Occipital lobe (tissue), 2 donors: Measurements from ENCODE around the gene GSG1L2. TPM values are rescaled to one million over a fixed set of nuclear protein-coding genes. Genes with fewer than 3 reads are reported as not detected.

Experiments
- DNase-seq: peaks from one replicate; lab custom pipeline; 2025; lab: John Stamatoyannopoulos, UW
- total RNA-seq: library from RNA; depleted of rRNA; stranded (reverse); fragments of >200 nt; gene quantifications from one replicate; pipeline ENCODE4 v1.2.3, GENCODE V29; 2014

Gene GSG1L2
- total RNA-seq = not detected

DNA sequence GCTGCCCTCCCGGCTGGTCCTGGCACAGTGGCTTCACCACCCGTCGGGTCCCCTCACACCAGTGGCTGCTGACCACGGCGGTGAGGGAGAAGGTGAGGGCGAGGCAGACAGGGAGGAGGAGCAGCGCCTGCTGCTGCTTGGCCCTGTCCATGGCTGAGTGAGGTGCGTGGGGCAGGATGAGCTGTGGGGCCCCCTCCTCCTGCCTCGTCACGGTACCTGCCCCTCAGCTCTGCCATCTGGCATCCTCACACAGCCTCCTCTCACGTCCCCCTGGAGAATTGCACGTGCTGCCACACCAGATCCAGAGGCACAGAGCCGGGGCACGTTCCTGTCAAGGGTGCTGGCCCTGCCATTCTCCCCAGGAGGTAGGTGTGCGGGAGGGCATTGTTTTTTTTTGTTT, at the start of gene GSG1L2:
TSS of gene GSG1L2 (minus strand) at position 159 of the 400 bp plus-strand sequence. CDS start at position 151, 8 bp downstream.
- DNase-seq = no peak

DNA sequence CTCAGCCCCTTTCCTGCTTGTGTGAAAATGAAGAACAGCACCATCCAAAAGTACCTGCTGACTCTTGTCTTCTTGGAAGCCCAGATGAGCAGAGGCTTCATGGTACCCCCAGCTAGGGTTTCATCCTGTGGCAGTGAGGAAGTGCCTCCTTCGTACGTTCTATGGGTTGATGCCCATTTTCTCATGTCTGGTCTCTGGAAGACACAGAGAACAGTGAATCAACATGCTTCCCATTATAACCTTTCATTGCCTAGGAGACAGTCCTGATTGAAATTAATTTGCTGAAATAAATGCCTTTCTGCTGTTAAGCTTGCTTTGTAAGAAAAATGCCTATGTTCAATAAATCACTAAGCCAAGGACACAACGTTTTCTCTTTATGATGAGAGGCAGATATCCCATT, 46.7 kb upstream of the GSG1L2 start:
- DNase-seq = no peak

DNA sequence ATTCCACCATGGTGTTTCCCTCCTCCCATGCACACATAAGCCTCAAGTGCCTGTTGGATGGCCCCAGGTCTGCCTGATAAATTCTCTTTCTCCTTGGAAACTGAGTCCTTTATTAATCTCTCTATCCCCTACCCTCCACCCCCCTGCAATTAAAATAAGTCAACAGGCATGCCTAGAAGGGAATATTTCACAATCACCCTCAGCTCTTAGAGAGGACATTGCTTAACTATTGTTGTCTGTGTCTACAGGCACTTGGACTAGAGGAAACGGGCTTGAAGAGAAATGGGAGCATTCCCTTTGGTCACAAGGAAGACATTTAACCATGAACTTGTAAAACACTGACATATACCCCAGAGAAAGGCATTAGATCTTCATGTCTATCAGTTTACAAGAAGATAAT, 43.7 kb upstream of the GSG1L2 start:
- DNase-seq = no peak

DNA sequence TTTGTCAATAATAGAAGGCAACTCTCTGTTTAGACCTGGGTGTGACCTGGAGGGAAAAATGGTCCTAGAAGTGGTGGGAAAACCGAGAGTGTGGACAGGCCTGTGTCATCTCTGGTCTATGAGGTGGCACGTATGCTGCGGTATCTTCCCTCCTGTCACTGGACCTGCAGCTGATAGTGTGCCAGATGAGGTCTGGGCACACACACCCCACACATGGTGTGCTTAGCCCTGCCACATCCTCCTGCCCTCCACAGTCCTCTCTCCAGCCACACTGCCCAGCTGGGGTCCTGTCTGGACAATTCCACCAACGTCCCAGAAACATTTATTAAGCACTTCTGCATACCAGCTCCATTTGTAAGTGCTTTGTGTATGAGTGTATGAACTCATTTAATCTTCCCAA, 41.1 kb upstream of the GSG1L2 start:
- DNase-seq = no peak

DNA sequence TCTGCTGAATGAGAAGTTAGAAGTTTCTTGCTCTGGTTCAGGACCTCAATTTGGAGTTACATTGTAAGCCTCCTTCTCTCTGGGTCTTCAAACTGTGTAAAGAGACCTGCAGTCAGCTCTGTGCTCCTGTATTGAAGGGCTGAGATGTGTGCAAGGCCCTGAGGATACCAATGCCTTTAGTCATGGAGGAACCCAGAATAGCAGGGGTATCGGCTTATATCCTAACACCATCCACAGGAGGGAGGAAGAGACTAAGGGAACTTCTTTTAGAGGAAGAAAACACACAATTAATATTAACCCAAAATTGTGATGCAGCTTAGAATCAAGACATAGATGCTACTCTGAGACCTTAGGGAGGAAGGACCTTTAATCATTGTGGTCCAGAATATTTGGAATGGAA, 40.3 kb upstream of the GSG1L2 start:
- DNase-seq = no peak

DNA sequence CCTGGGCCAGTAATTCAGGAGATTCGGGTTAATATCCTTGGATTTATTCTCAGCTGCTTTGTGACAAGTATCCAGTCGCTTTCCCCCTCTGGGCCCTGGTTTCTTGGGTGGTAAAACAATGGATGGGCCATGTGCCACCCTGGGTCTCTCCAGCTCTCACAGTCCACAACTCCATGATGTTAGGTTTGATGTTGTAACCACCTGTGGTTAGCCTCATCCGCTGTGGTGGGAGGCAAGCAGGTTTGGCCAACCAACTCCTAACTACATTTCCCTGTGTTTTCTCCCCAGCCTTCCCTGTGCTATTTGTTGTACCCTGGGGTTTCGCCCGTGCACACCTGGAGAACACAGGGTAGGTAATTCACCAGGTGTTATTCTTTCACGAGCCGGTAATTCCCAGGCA, 39.0 kb upstream of the GSG1L2 start:
- no peak for DNase-seq

DNA sequence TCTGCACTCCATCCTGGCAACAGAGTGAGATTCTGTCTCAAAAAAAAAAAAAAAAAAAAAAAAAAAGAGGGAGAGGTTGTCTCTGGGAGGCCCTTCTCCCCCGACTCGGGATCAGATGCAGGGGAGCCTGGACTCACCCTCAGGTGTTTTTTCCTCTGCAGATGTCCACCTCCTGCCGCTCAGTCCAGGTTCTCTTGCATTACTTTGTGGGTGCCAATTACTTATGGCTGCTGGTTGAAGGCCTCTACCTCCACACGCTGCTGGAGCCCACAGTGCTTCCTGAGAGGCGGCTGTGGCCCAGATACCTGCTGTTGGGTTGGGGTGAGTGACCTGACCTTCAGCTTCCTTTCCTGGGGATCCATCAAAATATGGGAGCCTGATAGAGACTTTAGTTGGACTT, 37.9 kb upstream of the GSG1L2 start:
- no peak for DNase-seq

DNA sequence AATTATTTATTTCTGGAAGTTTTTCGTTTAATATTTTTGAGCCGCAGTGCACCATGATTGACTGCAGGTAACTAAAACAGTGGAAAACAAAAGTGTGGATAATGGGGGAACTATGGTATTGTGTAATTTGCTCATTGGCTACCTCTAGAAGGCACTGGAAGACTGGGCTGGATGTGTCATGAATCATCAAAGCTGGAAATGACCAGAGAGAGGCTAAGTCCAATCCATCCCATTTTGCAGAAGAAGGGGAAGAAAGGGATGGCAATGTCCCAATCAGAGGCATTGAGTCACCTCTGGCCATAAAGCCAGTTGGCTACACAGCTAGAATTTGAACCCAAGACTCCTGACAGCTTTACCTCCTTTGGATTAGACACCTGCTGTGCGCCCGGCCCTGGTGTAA, 33.2 kb upstream of the GSG1L2 start:
- no peak for DNase-seq

DNA sequence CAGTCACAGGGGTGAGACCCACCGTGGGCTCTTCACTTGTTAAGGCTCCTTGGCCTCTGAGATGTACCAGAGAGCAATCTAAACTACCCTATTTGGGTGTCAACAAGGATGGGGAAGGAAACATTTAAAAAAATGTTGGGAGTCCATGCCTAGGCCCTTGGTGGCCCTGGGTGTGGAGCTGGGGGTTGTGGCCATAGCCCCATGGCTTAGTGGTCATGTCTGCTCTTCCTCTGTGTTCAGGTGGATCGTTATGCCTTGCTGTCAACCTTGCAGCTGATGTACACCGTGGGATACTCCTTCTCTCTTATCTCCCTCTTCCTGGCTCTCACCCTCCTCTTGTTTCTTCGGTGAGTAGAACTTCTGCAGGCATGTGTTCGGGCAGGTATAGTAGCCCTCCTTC, 32.4 kb upstream of the GSG1L2 start:
- DNase-seq = no peak

DNA sequence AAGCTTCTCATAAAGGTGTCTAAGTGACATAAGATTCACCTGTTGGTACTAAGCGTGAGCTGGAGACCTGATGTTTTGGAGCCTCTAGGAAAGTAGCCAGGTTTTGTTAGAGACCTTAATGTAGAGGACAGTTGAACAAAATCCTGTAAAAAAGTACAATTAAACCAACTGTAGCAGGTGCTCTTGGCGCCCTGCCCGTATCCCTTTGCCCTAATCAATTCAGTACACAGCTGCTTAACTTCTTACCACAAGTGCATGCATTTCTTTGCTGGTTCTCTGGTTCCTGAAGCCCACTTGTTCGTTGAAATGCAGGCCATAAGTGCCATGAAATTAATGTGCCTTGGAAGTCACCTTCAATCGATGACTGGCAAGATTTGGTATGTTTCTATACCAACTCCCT, 28.3 kb upstream of the GSG1L2 start:
- no peak for DNase-seq

DNA sequence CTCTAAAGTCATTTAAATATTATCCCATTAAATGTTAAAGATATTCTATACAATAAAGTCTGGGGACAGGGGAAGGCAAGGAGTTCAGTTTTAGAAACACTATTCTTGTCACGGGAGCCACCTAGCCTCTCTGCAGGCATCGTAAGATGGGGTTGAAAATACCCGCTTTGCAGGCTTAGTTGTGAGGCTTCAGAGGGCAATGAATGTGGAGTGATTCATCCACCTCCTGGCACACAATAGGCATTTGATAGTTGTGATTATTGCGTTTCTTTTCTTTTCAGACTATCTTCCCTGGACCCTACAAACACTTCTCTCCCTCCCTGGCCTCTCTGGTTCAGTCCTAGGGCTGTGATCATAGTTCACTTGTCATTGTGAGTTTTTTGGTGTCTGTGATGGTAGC, 23.4 kb upstream of the GSG1L2 start:
- DNase-seq = no peak

DNA sequence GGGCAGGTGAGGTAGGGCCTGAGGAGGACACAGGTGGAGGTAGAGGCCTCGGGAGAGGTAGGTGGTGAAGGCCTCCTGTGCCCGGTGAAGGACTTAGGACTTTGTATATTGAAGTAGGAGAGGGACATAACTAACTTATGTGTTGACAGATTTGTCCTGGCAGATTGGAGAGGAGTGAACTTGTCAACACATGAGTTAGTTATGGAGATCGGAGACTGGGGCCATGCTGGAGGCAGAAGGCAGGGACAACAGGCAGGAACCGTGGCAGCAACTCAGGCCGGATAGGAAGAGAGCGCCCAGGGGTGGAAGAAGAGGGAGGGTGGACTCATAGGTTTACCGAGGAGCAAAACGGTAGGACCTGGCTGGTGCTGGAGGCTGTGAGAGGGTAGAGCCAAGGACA, 22.3 kb upstream of the GSG1L2 start:
- no peak for DNase-seq

DNA sequence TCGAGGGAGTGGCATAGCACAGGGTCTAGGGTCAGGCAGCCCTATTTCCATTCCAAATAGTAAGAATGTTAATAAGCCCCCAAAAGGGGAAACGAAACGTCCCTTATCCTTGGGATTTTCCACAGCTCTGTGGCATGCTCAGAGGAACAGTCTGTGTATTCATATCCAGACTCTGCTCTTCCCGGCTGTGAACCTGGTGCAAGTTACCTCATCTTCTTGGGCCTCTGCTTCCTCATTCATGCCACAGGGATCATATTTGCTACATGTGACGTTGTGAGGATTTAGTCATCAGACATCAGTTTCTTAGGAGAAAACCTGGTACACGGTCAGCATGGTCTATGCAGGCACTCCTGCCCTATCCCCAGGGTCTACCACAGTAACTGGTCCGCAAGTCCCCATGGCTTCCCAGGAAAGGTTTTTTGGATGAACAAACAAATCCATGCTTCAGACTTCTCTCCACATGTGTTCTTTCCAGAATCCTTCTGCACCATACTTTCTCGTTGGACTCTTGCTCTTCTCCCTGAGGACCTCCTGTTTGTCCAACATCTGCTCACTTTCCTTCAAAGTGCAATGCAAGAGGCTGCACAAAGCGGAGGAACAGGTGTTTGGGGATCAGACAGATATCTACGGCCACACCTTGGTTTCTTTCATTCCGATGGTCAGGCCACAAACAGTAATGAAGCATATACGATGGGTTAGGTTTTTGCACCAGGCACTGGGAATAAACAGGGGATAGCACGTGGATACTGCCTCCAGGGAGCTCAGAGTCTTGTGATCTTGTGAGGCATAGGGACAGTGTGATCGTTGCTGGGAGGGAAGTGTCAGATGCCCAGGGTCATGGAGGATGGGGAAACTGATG, 21.5 kb upstream of the GSG1L2 start:
- no peak for DNase-seq

DNA sequence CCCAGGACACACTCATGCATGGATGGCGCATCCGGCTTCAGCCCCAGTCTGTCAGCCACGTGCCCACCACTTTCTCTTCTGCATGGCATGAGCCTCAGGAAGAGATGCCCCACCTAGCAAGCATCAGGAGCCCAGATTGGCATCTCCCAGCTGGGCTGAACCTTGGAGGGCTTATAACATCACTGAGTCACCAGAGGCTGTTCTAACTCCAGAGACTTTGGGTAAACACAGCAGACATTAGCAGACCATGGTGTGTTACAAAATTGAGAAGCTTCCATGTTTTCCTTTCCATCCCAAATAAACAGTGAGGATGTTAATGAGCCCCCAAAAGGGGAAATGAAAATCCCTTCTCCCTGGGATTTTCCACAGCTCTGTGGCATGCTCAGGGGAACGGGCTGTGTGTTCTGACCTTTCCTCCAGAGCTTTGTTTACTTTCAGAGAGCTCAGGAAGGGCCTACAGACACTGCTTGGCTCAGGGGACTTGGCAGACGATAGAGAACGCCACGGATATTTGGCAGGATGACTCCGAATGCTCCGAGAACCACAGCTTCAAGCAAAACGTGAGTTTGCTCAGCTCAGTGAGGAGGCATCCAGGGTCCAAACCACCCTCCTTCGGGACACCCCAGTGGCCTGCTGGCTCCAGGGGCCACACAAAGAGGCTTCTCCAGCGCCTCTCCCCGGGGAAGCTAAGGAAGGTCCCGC, 20.3 kb upstream of the GSG1L2 start:
- no peak for DNase-seq

DNA sequence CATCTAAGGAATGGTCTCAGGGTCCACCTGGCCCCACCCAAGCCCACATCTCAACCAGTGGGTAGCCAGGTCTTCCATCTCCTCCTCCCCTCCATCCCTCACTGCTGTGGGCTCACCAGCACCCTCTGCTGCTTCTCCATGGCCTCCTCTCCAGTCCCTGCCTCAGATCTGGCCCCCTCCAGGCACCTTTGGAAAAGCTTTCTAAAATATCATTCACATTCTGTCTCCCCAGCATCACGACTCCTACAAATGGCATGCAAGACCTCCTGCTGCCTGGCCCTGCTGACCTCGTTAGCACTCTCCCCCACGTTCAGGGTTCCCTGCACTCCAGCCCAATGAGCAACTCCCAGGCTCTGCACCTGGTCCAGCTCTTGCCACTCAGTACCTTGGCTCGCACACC, 17.6 kb upstream of the GSG1L2 start:
- DNase-seq = no peak

DNA sequence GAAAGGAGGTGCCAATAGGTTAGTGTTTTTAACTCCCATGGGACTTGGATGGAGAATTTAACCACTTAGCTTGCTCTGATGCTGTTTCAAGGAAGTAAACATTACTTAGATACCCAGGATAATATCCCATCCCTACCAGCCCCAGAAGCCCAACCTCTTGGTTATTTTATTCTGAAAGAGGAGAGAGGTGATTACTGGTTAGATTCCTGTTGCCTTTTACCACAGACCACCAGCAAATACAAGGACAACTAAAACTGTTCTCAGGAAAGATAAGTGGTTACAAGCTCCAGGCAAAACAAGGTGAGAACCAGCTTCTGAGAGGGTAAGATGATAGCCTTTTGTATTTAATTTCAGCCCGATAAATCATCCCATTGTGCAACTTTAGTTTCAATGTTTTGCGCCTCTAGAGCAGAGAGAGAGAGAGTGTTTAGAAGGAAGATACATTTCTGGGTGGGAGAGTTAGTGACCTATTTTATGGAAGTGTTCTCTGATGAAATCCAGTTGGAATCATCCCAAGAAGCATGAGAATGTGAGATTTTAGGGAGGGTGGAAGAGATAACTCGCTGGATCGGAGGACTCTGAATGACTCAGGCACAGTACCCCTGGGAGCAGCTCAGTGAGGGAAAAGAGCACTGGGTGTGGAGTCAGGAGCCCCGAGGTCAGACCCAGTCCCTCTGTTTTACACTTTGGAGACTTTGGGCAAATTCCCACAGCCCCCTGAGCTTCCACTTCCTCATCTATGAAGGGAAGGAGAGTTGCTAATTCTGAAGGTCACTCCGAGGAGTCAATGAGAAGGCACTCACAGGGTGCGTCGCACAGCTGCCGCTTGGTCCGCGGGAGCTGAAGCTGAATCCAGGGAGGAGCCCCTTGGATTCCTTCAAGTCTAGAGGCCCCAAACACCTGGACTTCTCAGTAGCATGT, 15.9 kb upstream of the GSG1L2 start:
- DNase-seq = no peak

DNA sequence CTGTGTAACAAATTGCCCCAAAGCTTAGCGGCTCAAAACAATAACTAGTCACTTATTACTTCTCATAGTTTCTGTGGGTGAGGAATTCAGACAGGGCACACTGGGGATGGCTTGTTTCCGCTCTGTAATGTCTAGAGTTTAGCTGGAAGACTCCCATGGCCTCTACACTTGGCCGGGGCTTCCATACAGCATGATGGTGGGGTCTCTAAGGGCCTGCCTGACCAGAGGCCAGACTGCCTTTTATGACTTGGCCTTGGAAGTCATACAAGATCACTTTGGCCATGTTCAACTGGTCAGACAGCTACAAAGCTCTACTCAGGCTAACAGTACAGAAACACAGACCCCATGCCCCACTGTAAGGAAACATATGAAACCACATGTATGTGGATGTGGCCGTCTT, 12.0 kb upstream of the GSG1L2 start:
- DNase-seq = no peak

DNA sequence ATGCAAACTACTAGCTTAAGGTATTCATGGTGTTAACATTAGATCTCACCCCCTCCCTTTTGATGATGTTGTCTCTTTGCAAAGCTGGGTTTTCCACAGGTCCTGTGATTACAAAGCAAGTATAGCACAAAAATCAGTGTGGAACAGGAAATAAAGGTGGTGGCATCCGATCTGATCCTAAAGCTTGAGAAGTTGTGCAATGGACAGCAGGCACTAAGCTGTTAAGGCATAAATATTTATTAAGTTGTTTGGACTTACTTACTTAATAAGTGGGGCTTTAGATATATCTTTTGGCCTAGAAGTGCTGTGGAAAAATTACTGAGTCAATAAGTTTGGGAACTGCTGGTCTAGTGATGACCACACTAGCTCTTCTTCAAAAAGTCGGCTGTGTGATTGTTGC, 8.8 kb upstream of the GSG1L2 start:
- no peak for DNase-seq

DNA sequence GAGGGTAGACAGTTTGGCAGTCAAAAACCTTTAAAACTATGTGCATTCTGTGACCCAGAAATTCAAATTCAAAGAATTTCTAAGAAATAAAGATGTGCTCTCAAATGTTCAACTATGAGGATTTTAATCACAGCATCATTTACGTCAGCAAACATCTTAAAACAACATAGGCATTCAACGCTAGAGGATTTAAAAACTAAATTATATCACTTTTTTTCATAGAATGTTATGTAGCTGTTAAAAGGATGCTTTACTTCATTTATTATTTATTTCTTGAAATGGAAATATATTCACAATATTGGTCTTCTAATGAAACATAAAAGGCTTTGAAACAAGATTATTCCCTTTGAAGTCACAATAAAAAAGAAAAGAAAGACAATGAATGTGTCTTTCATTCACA, 7.5 kb upstream of the GSG1L2 start:
- DNase-seq = no peak

DNA sequence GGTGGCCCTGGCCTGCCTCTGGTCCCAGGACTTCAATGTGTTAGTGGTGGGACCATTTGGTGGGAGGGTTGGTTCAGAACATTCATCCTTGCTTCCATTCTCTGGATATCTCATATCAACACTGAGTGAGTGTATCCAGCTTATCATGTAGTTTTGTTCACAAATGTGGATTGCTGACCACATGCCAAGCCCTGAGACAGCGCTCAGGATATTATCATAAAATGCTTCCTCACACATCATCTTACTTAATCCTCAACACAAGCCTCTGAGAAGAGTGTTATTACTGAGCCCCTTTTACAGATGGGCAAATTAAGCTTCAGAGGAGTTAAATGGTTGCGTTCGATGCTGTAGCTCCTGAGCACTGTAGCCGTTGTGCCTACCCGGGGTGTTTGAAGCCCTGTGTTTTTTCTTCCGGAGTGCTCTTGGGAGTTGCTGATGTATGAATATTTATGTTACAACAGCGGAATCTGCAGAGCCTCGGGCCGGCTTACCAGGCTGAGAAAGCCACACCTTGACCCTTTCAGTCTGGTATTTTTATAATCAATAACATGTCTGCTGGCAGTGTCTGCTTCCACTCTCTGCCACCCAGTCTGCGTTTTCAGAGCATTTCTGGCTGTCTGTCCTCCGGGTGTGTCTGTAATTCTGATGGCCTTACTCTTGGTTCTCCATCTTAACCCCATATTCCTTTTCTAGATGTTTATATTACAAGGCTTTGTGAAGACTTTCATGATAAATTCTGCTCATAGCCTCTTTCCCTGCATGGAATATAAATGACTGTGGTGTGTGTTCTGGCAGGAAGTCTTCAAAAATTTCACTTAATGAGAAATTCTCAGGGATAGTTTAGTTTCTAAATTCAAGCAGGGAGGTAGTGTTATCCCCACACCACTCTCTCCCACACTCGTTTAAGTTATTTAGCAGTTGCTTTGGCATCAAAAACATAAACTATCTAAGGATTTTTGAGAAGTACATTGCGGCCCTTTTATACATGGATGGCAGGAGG, 6.7 kb upstream of the GSG1L2 start:
- no peak for DNase-seq

DNA sequence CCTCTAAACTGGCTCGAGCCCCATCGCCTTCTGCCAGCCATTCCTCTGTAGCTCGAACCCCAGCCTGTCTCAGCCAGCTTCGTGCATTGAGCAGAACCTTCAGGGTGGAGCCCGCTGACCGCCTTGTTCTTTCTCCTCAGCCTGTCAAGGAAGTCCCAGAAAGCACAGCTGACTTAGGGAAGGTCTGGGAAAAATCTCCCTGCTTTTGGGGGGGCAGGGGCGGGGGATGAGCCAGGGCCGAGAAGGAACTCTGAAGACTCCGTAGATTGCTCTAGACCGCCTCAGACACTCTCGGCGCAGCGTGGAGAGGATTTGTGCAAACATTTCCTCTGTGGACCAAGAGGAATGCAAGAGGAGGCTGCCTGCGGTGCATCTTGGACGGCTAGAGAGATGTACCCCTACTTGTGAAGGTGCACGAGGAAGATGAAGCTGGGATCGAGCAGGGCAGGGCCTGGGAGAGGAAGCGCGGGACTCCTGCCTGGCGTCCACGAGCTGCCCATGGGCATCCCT, 3.8 kb upstream of the GSG1L2 start, which contains the start of gene GLP2R:
TSS of gene GLP2R (plus strand) at position 284 of the 510 bp plus-strand sequence. CDS start at position 424, 140 bp downstream.
- DNase-seq = no peak
